Hepatocyte (in vitro differentiated cells): ENCODE data around the gene PLPP7. TPM values are rescaled to one million over a fixed set of nuclear protein-coding genes. Genes with fewer than 3 reads are reported as not detected.

Source experiments
- DNase-seq: peaks from one replicate; pipeline ENCODE4 v3.0.0-alpha.2; 2016; ENCODE audit warnings: low spot score
- H2AFZ ChIP-seq: fragments of 200-600 bp; sonication (generic); 2 replicates; pipeline ENCODE4 v1.6.0; 2016; ENCODE audit warnings: antibody characterized with exemption, mild to moderate bottlenecking
- H3K27ac ChIP-seq: fragments of 200-600 bp; sonication (generic); 2 replicates; pipeline ENCODE4 v1.5.1; 2016; ENCODE audit warnings: mild to moderate bottlenecking
- H3K27me3 ChIP-seq: fragments of 200-600 bp; sonication (generic); 2 replicates; pipeline ENCODE4 v1.6.1; 2016
- H3K36me3 ChIP-seq: fragments of 200-600 bp; sonication (generic); replicated peaks from 2 replicates; pipeline ENCODE4 v1.5.1; 2016; ENCODE audit warnings: low read depth; ENCODE audit not compliant: insufficient read depth
- H3K4me1 ChIP-seq: fragments of 200-600 bp; sonication (generic); 2 replicates; pipeline ENCODE4 v1.5.1; 2016; ENCODE audit warnings: mild to moderate bottlenecking, moderate library complexity; ENCODE audit not compliant: insufficient read depth
- H3K4me2 ChIP-seq: fragments of 200-600 bp; sonication (generic); 2 replicates; pipeline ENCODE4 v1.6.0; 2016
- H3K4me3 ChIP-seq: fragments of 200-600 bp; sonication (generic); 2 replicates; pipeline ENCODE4 v1.5.1; 2016; ENCODE audit warnings: mild to moderate bottlenecking
- H3K79me2 ChIP-seq: fragments of 200-600 bp; sonication (generic); 2 replicates; pipeline ENCODE4 v1.6.0; 2017; ENCODE audit warnings: mild to moderate bottlenecking
- H3K9me2 ChIP-seq: fragments of 200-600 bp; sonication (generic); replicated peaks from 2 replicates; pipeline ENCODE4 v1.6.0; 2017; ENCODE audit warnings: mild to moderate bottlenecking; ENCODE audit not compliant: insufficient read depth
- H3K9me3 ChIP-seq: fragments of 200-600 bp; sonication (generic); 2 replicates; pipeline ENCODE4 v1.5.1; 2016; ENCODE audit warnings: low read depth, mild to moderate bottlenecking
- H4K20me1 ChIP-seq: fragments of 200-600 bp; sonication (generic); 2 replicates; pipeline ENCODE4 v1.6.0; 2016; ENCODE audit warnings: mild to moderate bottlenecking; ENCODE audit not compliant: insufficient read depth, poor library complexity, severe bottlenecking
- CTCF ChIP-seq: fragments of 200-600 bp; sonication (generic); IDR thresholded peaks from 2 replicates; pipeline ENCODE4 v1.5.1; 2016; ENCODE audit warnings: antibody characterized with exemption, mild to moderate bottlenecking; ENCODE audit not compliant: poor library complexity
- EZH2 ChIP-seq: fragments of 200-600 bp; sonication (generic); IDR thresholded peaks from 2 replicates; pipeline ENCODE4 v1.6.1; 2016; ENCODE audit warnings: antibody characterized with exemption, mild to moderate bottlenecking, borderline replicate concordance
- EZH2phosphoT487 ChIP-seq: fragments of 200-600 bp; sonication (generic); IDR thresholded peaks from one replicate; pipeline ENCODE4 v1.6.1; 2018; ENCODE audit warnings: antibody characterized with exemption, mild to moderate bottlenecking, low read depth, moderate library complexity; ENCODE audit not compliant: unreplicated experiment, severe bottlenecking
- WGBS: methylation state at CpG from one replicate; pipeline ENCODE4 v1.1.6; 2016; ENCODE audit warnings: low lambda C conversion rate; ENCODE audit errors: missing lambda C conversion rate; 5-methylcytosine and 5-hydroxymethylcytosine counted together
- polyA plus RNA-seq: library from polyadenylated mRNA; unstranded; fragments of >200 nt; fragmentation: Nextera tagmentation; extraction: Ambion mirVana; gene quantifications from 2 replicates; pipeline ENCODE4 v1.2.1, GENCODE V29; 2016
- total RNA-seq: library from RNA; depleted of rRNA; stranded (reverse); fragments of >200 nt; gene quantifications from 2 replicates; pipeline ENCODE4 v1.2.3, GENCODE V29; 2014

Gene PLPP7
- total and polyA plus RNA-seq, 2 experiments from 2014 or later = 0.20 to 0.46 TPM

GRCh38 chr9:131273856-131274673 is 15.5 kb upstream of the PLPP7 start:
- Histone ChIP-seq H3K4me3 (no peak overlapping the region), H3K36me3 (no peaks in the 10 kb centered on the region), H3K9me3 (no peaks in the 10 kb centered on the region), H3K4me1 (peaks cover 4% of the 10 kb centered on the region), H3K27ac (no peak overlapping the region), H3K27me3 (peaks cover 27% of the 10 kb centered on the region), H3K79me2 (no peaks in the 10 kb centered on the region), H4K20me1 (no peaks in the 10 kb centered on the region), H3K4me2 (no peak overlapping the region), H3K9me2 (no peaks in the 10 kb centered on the region), H2AFZ (no peak overlapping the region)
- 83% methylated on average over 13 of the region's 13 CpGs for WGBS
- no peak for TF ChIP-seq CTCF
- TF ChIP-seq EZH2 = no peak
- TF ChIP-seq EZH2phosphoT487 = no peak
- no peak for DNase-seq

GRCh38 chr9:131274674-131275331 is 14.7 kb upstream of the PLPP7 start:
- no peak for TF ChIP-seq CTCF
- TF ChIP-seq EZH2 = no peak
- no peak for TF ChIP-seq EZH2phosphoT487
- Histone ChIP-seq H3K9me2 (no peaks in the 10 kb centered on the region), H3K36me3 (no peaks in the 10 kb centered on the region), H3K4me3 (no peak overlapping the region), H3K9me3 (no peaks in the 10 kb centered on the region), H3K27ac (no peak overlapping the region), H2AFZ (no peak overlapping the region), H4K20me1 (no peaks in the 10 kb centered on the region), H3K4me1 (peaks cover 4% of the 10 kb centered on the region), H3K27me3 (peaks cover 27% of the 10 kb centered on the region), H3K4me2 (no peak overlapping the region), H3K79me2 (no peaks in the 10 kb centered on the region)
- DNase-seq = no peak
- WGBS = 93% methylated on average over 18 of the region's 18 CpGs

GRCh38 chr9:131275332-131276093 is 14.0 kb upstream of the PLPP7 start:
- H3K4me1 ChIP-seq = peaks cover 4% of the 10 kb centered on the region
- no peak overlapping the region for H3K4me3 ChIP-seq
- DNase-seq = no peak
- peaks cover 30% of the 10 kb centered on the region for H3K27me3 ChIP-seq
- H3K27ac ChIP-seq = no peak overlapping the region
- H3K36me3 ChIP-seq = no peaks in the 10 kb centered on the region
- TF ChIP-seq EZH2 = no peak
- TF ChIP-seq EZH2phosphoT487 = no peak
- no peak for TF ChIP-seq CTCF
- no peak overlapping the region for H2AFZ ChIP-seq
- no peaks in the 10 kb centered on the region for H3K9me3 ChIP-seq
- no peaks in the 10 kb centered on the region for H3K9me2 ChIP-seq
- H4K20me1 ChIP-seq = no peaks in the 10 kb centered on the region
- 86% methylated on average over 29 of the region's 29 CpGs for WGBS
- no peaks in the 10 kb centered on the region for H3K79me2 ChIP-seq
- peak overlapping the region; percentile 99 for H3K4me2 ChIP-seq
